Activated naive CD8-positive, alpha-beta T cell (primary cell): ENCODE results near the gene SKA3.
"Not testable (repeated sequence)": the region's sequence is repeated elsewhere in the genome, so short reads cannot be mapped to it uniquely, and the experiment has no call there.

ENCODE experiments used
- H3K27ac Mint-ChIP-seq: one replicate; pipeline ENCODE4 v1.8.0; 2021; ENCODE audit warnings: mixed read lengths
- H3K27me3 Mint-ChIP-seq: one replicate; pipeline ENCODE4 v1.8.0; 2021; ENCODE audit warnings: mixed read lengths
- H3K36me3 Mint-ChIP-seq: one replicate; pipeline ENCODE4 v1.8.0; 2021; ENCODE audit warnings: mixed read lengths
- H3K4me1 Mint-ChIP-seq: one replicate; pipeline ENCODE4 v1.8.0; 2021; ENCODE audit warnings: low read depth, mixed read lengths
- H3K4me3 Mint-ChIP-seq: one replicate; pipeline ENCODE4 v1.8.0; 2021; ENCODE audit warnings: mild to moderate bottlenecking, mixed read lengths
- H3K9me3 Mint-ChIP-seq: one replicate; pipeline ENCODE4 v1.8.0; 2021; ENCODE audit warnings: low read depth, mixed read lengths

Gene SKA3

DNA sequence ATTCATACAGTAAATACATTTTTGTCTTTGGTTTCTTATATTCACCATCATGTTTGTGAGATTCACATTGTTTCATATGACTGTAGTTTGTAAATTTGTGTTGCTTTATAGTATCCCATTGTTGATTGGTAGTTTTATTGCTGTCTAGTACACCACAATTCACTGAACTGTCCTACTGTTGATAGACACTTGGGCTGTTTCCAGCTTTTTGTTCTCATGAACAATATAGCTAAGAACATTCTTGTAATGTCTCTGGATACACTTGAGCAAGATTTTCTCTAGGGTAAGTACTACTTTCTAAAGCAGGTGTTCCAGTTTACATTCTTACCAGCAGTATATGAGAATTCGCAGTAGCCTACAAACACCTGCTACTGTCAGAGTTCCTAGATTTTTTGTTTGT, 37.8 kb downstream of the SKA3 start:
- Mint-ChIP-seq H3K9me3 (no peaks in the 10 kb centered on the region), H3K4me3 (peak overlapping the region; percentile 75), H3K27me3 (peaks cover 2% of the 10 kb centered on the region)

DNA sequence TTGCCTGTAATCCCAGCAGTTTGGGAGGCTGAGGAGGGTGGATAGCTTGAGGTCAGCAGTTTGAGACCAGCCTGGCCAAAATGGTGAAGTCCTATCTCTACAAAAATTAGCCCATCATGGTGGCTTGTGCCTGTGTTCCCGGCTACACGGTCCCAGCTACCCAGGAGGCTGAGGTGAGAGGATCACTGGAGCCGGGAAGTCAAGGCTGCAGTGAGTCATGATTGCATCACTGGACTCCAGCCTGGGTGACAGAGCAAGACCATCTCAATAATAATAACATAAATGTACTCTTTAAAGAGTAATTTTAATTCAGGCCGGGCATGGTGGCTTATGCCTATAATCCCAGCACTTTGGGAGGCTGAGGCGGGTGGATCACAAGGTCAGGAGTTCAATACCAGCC, 38.7 kb downstream of the SKA3 start:
- Mint-ChIP-seq H3K36me3 (peaks cover 8% of the 10 kb centered on the region), H3K4me1 (peaks cover 22% of the 10 kb centered on the region), H3K27ac (no peak overlapping the region), H3K9me3 (no peaks in the 10 kb centered on the region), H3K27me3 (peaks cover 4% of the 10 kb centered on the region), H3K4me3 (no peak overlapping the region)

More for the DNA sequence above, 37.8 kb downstream of the SKA3 start:
- peak overlapping the region; percentile 50 for H3K27ac Mint-ChIP-seq
- H3K36me3 Mint-ChIP-seq: peaks cover 10% of the 10 kb centered on the region
- H3K4me1 Mint-ChIP-seq: peaks cover 31% of the 10 kb centered on the region

DNA sequence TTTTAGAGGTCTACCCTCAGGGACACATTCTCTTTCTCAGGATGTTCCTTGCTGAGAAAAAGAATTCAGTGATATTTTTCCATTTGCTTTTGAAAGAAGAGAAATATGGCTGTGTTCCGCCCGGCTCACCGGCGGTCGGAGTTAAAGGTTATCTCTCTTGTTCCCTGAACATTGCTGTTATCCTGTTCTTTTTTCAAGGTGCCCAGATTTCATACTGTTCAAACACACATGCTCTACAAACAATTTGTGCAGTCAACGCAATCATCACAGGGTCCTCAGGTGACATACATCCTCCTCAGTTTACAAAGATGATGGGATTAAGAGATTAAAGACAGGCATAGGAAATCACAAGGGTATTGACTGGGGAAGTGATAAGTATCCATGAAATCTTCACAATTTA, 40.5 kb downstream of the SKA3 start:
- H3K4me3 Mint-ChIP-seq, H3K27me3 Mint-ChIP-seq, H3K36me3 Mint-ChIP-seq, H3K27ac Mint-ChIP-seq, H3K9me3 Mint-ChIP-seq: not testable (repeated sequence)
- H3K4me1 Mint-ChIP-seq: peaks cover 11% of the 10 kb centered on the region

DNA sequence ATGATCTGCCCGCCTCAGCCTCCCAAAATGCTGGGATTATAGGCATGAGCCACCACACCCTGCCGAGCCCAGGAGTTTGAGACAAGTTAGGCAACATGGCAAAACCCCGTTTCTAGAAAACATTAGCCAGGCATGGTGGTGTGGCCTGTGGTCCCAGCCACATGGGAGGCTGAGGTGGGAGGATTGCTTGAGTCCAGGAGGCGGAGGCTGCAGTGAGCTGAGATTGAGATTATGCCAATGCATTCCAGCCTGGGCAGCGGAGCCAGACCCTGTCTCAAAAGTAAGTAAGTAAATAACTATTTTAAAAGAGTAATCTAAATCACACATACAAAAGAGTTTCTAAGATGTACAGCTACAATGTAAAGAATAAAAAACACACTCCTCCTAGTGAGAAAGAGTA, 41.9 kb downstream of the SKA3 start:
- Mint-ChIP-seq H3K27me3 (peaks cover 9% of the 10 kb centered on the region), H3K27ac (no peak overlapping the region), H3K4me1 (peaks cover 4% of the 10 kb centered on the region), H3K9me3 (no peaks in the 10 kb centered on the region), H3K36me3 (peaks cover under 1% of the 10 kb centered on the region), H3K4me3 (no peak overlapping the region)

DNA sequence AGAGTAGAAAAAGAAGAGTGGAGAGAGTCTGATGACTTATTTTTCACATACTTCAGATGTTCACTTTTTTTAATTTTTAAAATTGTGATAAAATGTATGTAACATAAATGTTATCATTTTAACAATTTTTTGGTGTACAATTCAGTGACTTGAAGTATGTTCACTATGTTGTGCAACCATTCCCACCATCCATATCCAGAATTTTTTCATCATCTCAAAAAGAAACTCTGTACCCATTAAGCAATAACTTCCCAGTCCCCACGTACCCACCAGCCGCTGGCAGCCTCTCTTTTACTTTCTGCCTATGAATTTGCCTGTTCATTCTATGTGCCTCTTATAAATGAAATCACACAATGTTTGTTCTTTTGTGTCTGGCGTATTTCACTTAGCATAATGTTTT, 43.3 kb downstream of the SKA3 start:
- Mint-ChIP-seq H3K9me3 (no peaks in the 10 kb centered on the region), H3K4me3 (no peak overlapping the region), H3K4me1 (no peaks in the 10 kb centered on the region), H3K27ac (no peak overlapping the region), H3K27me3 (peaks cover 9% of the 10 kb centered on the region), H3K36me3 (no peaks in the 10 kb centered on the region)

DNA sequence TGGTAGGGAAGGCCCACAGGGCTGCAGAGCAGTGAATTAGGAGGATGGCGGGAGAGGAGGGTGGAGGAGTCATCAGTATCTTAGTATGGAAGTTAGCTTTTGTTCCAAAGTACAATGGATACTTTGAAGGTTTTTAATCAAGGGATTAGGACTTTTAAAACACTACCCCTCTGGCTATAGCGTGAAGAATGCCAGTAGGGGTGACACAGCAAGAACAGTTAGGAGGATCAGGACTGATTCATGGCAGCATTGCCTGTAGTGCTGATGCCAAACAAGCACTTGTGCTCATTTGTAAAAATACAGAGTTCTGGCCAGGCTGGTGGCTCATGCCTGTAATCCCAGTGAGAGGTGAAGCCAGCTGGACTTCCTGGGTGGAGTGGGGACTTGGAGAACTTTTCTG, 46.2 kb downstream of the SKA3 start:
- Mint-ChIP-seq H3K9me3 (no peaks in the 10 kb centered on the region), H3K4me3 (no peak overlapping the region), H3K27ac (no peak overlapping the region), H3K4me1 (no peaks in the 10 kb centered on the region), H3K27me3 (peaks cover 7% of the 10 kb centered on the region), H3K36me3 (no peaks in the 10 kb centered on the region)

DNA sequence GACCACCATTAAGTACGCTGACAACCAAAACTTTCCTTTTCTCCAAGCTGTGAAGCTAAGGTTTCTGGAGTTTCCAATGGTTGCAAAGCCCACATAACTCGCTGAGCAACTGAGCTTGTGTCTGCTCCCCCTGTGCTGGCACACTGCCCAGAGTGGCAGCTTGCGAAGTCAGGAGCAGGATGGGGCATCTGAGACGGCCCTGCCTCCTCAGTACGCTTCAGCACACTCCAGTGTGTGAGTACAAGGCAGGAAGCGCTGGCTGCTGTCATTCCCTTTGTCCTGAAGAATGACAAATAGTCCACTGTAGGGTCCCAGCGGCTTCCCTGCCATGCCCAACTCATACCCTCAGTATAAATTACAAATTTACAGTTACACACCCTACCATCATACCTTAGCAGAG, 51.5 kb downstream of the SKA3 start:
- H3K9me3 Mint-ChIP-seq: no peaks in the 10 kb centered on the region
- H3K27me3 Mint-ChIP-seq: peaks cover 3% of the 10 kb centered on the region
- H3K4me1 Mint-ChIP-seq: no peaks in the 10 kb centered on the region
- H3K36me3 Mint-ChIP-seq: no peaks in the 10 kb centered on the region
- no peak overlapping the region for H3K27ac Mint-ChIP-seq
- no peak overlapping the region for H3K4me3 Mint-ChIP-seq

DNA sequence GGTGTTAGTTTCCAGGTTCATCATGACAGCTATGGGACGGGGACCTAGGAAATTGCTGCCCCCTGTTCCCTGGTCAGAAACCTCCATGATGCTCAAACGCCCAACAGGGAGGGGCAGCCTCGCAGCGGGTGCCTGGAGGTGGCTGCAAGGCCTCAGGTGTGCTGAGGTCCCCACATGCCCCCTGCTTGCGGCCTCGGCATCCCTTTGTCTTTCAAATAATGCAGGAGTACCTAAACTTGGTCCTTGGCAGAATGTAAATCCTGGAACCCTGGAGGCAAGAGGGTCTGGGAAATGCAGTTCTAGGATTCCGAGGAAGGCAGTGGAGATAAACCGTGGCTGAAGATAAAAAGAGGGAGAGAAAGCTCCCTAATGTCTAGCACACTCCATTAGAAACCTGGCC, 52.4 kb downstream of the SKA3 start:
- H3K27me3 Mint-ChIP-seq: no peaks in the 10 kb centered on the region
- no peaks in the 10 kb centered on the region for H3K36me3 Mint-ChIP-seq
- no peaks in the 10 kb centered on the region for H3K4me1 Mint-ChIP-seq
- no peak overlapping the region for H3K4me3 Mint-ChIP-seq
- no peaks in the 10 kb centered on the region for H3K9me3 Mint-ChIP-seq
- H3K27ac Mint-ChIP-seq: no peak overlapping the region

DNA sequence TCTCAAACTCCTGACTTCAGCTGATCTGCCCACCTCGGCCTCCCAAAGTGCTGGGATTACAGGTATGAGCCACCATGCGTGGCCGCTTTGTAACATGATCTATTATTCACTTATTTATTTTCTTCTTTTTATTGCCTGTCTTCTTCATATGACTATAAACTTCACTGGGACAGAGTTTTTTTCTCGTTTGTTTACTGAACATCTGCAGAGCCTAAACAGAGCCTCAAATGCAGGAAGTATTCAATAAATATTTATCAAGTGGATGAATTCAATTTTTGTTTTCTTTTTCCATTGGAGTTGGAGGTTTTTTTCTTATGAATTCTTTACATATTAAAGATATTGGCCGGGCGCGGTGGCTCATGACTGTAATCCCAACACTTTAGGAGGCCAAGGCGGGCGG, 54.7 kb downstream of the SKA3 start:
- Mint-ChIP-seq H3K36me3 (no peaks in the 10 kb centered on the region), H3K27ac (no peak overlapping the region), H3K4me1 (no peaks in the 10 kb centered on the region), H3K4me3 (no peak overlapping the region), H3K27me3 (no peaks in the 10 kb centered on the region), H3K9me3 (no peaks in the 10 kb centered on the region)

DNA sequence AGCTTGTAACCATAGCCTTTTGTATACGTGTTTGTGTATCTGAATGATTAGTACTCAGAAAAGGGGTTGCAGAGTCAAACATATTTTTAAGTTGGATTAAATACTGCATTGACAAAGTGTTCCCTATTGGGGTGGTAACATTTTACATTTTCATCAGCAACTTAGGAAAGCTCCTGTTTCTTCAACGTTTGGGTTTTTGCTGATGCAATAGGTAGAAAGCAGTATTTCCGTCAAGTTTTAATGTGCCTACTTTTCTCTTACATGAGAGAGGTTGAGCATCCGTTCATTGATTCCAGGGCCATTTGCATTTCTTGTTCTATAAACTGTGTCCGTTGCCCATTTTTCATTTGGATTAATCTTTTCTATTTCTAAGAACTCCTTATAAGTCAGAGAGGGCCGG, 56.2 kb downstream of the SKA3 start:
- H3K27me3 Mint-ChIP-seq: no peaks in the 10 kb centered on the region
- H3K4me3 Mint-ChIP-seq: no peak overlapping the region

DNA sequence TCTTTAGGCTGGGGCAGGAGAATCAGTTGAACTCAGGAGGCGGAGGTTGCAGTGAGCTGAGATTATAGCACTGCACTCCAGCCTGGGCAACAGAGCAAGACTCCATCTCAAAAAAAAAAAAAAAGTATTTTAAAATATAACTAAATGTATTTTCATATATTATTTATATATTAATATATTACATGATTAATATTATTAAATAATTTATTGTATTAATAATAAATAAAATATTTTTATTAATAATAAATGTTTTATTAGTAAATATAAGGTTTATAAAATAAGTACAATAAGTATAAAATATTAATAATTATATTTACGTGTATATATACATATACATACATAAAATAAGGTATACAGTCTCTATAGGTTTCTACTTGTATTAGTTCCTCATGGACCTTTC, 56.8 kb downstream of the SKA3 start:
- no peaks in the 10 kb centered on the region for H3K9me3 Mint-ChIP-seq
- H3K36me3 Mint-ChIP-seq: no peaks in the 10 kb centered on the region
- H3K27ac Mint-ChIP-seq: no peak overlapping the region
- H3K27me3 Mint-ChIP-seq: no peaks in the 10 kb centered on the region
- no peaks in the 10 kb centered on the region for H3K4me1 Mint-ChIP-seq
- no peak overlapping the region for H3K4me3 Mint-ChIP-seq

More for the DNA sequence above, 56.2 kb downstream of the SKA3 start:
- Mint-ChIP-seq H3K36me3 (no peaks in the 10 kb centered on the region), H3K4me1 (no peaks in the 10 kb centered on the region), H3K9me3 (no peaks in the 10 kb centered on the region), H3K27ac (no peak overlapping the region)

DNA sequence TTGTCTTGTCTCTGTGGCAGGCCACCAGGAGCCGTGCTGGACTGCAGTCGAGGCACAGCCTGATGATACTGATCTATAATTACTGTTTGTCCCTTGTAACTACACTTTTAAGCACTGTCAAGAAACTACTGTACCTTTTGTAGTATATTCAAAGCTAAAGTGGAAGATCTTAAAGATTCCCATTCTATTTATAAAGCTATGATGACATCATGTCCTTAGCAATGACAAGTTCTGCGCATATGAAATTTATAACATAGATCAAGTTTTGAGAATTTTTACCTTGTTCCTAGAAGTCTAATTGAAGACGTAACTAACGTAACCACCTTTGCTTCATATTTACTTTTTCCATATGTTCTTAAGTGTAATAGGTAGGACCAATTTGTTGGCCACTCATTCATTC, 58.2 kb downstream of the SKA3 start:
- Mint-ChIP-seq H3K27ac (no peak overlapping the region), H3K9me3 (no peaks in the 10 kb centered on the region), H3K36me3 (no peaks in the 10 kb centered on the region), H3K4me1 (no peaks in the 10 kb centered on the region), H3K27me3 (no peaks in the 10 kb centered on the region), H3K4me3 (no peak overlapping the region)

DNA sequence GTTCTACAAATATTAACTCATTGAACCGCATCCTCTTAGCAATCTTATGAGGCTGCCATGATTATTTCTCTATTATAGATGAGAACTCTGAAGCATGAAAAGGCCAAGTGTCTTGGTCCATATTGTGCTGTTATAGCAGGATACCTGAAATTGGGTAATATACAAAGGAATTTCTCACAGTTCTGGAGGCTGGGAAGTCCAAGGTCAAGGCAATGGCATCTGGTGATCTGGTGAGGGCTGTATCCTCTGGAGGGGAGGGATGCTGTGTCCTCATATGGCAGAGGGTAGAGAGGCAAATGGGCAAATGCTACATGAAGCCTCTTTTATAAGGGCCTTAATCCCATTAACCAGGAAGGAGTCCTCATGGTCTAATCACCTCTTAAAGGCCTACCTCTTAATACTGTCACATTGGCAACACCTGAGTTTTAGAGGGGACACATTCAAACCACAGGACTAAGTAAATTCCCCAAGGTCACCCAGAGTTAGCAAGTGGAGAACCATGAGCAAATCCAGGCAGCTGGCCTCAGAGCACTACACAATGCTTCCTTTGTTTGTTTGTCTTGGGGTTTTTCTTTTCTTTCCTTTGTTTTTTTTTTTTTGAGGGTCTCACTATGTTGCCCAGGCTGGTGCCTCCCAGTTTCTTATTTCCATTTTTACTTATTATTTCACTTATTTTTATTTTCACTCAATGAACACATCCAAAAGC, 59.1 kb downstream of the SKA3 start:
- H3K4me1 Mint-ChIP-seq: no peaks in the 10 kb centered on the region
- no peaks in the 10 kb centered on the region for H3K27me3 Mint-ChIP-seq
- no peaks in the 10 kb centered on the region for H3K9me3 Mint-ChIP-seq
- H3K4me3 Mint-ChIP-seq: no peak overlapping the region
- H3K27ac Mint-ChIP-seq: no peak overlapping the region
- H3K36me3 Mint-ChIP-seq: no peaks in the 10 kb centered on the region

DNA sequence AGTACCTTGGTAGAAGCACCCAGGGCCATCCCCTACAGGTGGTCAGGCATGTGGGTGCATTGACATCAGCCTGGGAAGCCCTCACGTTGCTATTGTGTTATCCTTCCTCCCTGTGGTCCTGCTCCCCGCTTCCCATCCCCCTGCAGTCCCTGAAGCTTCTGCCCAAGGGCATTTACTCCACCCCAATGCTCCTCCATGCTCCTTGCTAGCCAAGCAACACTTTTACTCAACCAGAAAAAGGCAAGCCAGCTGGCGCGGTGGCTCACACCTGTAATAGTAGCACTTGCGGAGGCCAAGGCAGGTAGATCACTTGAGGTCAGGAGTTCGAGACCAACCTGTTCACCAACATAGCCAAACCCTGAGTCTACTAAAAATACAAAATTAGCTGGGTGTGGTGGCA, 60.2 kb downstream of the SKA3 start:
- Mint-ChIP-seq H3K36me3 (no peaks in the 10 kb centered on the region), H3K4me1 (no peaks in the 10 kb centered on the region), H3K27ac (no peak overlapping the region), H3K4me3 (no peak overlapping the region), H3K9me3 (no peaks in the 10 kb centered on the region), H3K27me3 (no peaks in the 10 kb centered on the region)

DNA sequence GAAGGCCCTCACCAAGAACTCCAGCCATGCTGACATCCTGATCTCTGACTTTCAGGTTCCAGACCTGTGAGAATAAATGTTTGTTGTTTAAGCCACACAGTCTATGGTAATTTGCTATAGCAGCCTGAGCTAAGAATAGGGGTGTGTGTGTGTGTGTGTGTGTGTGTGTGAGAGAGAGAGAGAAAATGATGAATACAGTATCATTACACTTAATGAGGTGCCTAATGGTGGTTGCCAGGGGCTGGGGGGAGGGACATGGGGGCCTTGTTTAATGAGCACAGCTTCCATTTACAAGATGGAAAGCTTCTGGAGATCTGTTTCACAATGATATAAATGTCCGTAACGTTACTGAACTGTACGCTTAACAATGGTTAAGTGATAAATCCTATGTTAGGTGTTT, 61.1 kb downstream of the SKA3 start:
- H3K27me3 Mint-ChIP-seq: no peaks in the 10 kb centered on the region
- no peaks in the 10 kb centered on the region for H3K9me3 Mint-ChIP-seq
- no peak overlapping the region for H3K27ac Mint-ChIP-seq
- no peak overlapping the region for H3K4me3 Mint-ChIP-seq
- no peaks in the 10 kb centered on the region for H3K36me3 Mint-ChIP-seq
- no peaks in the 10 kb centered on the region for H3K4me1 Mint-ChIP-seq

DNA sequence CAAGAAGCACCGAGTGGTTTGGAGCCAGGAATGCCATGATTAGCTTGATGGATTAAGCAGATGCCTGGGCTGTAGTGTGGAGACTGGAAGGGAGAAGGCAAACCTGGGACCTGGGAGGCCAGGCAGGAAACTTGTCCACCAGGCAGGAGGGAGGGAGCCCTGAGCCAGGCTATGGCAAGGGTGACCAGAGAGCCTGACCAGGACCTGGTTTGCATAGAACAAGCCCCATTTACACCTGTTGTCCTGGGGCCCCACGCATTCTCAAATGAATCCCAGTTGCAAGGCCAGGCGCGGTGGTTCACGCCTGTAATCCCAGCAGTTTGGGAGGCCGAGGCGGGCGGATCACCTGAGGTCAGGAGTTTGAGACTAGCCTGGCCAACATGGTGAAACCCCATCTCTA, 64.8 kb downstream of the SKA3 start:
- no peaks in the 10 kb centered on the region for H3K27me3 Mint-ChIP-seq
- no peaks in the 10 kb centered on the region for H3K9me3 Mint-ChIP-seq
- no peaks in the 10 kb centered on the region for H3K36me3 Mint-ChIP-seq
- no peaks in the 10 kb centered on the region for H3K4me1 Mint-ChIP-seq
- H3K27ac Mint-ChIP-seq: no peak overlapping the region
- H3K4me3 Mint-ChIP-seq: no peak overlapping the region
